ENCODE results near the gene ZNF768.
"Not testable (repeated sequence)": the region's sequence is repeated elsewhere in the genome, so short reads cannot be mapped to it uniquely, and the experiment has no call there.

Gene ZNF768

DNA sequence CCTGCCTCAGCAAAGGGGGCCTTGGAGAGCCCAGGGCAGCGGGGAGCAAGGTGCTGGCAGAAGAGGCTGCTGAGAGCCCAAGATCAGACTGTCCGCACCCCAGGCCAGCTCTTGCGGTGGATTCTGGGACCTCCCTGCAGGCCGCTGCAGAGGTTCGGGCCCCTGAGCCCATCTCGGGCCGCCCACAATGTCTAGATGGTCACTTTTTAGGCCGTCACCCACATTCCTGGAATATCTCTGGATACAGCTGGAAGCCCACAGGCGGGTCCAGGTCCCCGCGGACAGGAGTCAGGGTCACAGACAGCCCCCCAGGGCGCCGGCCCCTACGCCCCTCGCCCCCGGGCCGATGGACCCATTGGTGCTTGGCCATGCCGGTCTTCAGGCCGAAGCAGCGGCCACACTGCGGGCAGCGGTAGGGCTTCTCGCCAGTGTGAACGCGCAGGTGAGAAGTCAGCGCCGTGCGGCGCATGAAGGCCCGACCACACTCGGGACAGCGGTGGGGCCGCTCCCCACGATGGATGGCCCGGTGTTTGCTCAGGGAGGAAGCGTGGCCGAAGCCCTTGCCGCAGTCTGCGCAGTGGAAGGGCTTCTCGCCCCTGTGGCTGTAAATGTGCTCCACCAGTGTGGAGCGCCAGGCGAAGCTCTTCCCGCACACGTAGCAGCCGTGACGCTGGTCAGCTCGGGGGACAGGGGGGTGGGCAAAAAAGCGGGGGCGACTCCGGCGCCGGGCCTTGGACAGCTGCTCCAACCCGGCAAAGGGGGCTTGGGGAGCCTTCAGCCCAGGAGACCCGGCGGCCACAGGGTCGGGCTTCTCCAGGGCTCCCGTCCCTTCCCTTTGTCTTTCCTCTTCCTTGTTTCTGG, 6.1 kb upstream of the ZNF768 start:
- DNase-seq, result no peak

DNA sequence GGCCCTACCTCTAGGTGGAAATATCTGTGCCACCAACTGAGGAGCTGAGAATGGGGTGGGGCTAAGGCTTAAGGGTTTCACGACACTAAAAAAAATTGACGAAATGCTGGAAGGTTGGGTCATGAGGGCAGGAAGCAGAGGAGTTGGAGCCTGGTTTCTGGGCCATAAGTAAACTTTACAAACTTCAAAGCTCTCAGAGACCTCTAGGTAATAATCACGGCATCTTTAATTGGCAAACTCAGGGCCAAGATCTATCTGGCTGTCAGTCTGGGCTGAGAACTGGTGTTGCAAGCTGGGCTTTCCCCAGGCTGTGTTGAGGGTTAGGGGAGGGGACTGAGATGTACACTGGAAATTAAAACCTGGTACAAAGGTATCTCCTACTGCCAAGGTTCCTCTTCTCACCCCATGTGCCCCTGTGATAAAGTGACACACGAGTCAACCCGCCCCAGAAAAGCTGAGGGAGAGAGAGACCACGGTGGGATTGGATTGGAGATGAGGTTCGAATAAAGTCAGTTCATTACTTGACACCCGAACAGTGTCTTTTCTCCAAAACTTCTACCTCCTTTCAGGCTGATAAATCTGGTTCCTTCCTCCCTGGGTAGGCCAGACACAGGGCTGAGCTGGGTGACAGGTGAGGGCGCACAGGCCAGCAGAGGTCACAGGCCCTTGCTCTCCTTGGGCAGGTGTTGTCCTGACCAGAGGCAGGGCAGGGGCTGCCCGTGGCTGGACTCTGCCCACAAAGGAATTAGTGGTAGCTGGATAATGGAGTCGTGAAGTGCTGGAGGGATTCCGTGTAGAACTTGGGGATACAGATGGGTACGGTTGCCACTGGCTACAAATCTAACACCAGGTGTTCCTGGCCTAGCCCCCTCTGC, 4.0 kb upstream of the ZNF768 start:
- DNase-seq, result no peak

- no peak for DNase-seq
These were observed 2.6 kb upstream of the ZNF768 start for GRCh38 chr16:30528799-30529457.

- no peak for DNase-seq
These were observed 1.3 kb upstream of the ZNF768 start for GRCh38 chr16:30527635-30528178.

DNA sequence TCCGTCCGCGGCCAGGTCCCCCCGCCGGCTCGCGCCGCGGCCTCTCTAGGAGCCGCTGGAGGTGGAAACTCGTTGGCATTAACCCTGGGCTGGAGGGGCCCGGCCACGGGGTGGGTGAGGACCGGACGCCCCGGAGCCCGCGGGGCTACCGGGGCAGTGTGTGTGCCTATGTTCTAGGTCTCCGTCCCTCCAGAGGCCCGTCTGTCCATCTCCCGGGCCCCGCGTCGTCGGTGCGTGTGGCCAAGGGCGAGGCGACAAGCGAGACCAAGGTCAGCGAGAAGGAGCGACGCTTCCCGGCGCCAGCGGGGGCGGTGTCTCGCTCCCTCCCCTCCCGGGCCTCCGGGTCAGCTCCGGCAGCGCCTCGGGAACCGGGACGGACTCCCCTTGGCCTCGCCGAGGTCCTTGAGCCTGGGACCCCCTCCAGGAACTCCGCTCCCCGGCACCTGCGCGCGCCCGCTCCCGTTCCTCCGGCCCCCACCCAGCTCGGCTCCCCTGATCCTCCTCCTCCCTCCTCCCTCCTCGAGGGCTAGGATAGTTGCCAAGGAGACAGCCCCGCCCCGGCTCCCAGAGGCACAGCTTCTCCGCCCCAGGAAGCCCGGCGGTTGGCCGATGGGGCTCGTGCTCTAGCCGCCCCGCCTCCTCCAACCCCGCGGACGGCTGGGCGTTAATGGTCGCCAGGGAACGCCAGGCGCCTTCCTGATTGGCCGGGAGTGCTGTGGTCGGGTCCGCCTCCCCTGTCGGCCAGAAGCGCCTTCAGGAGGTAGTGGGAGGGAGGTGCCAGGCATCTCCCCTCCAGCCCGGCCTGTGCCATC, 663 bp upstream of the ZNF768 start:
- DNase-seq, result peak; percentile 85

DNA sequence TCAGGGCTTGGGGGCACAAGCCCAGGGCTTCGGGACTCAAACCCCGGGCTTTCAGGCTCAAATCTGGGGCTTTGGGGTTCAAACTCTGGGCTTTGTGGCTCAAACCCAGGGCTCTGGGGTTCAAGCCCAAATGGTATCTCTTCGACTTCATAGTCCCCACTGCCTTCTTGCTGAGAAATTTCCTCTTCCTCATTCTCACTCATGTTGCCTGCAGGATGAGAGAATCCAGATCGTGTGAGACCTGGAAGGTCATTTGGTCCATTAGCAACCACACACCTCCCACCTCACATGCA, 576 bp downstream of the ZNF768 start:
- DNase-seq, result no peak

DNA sequence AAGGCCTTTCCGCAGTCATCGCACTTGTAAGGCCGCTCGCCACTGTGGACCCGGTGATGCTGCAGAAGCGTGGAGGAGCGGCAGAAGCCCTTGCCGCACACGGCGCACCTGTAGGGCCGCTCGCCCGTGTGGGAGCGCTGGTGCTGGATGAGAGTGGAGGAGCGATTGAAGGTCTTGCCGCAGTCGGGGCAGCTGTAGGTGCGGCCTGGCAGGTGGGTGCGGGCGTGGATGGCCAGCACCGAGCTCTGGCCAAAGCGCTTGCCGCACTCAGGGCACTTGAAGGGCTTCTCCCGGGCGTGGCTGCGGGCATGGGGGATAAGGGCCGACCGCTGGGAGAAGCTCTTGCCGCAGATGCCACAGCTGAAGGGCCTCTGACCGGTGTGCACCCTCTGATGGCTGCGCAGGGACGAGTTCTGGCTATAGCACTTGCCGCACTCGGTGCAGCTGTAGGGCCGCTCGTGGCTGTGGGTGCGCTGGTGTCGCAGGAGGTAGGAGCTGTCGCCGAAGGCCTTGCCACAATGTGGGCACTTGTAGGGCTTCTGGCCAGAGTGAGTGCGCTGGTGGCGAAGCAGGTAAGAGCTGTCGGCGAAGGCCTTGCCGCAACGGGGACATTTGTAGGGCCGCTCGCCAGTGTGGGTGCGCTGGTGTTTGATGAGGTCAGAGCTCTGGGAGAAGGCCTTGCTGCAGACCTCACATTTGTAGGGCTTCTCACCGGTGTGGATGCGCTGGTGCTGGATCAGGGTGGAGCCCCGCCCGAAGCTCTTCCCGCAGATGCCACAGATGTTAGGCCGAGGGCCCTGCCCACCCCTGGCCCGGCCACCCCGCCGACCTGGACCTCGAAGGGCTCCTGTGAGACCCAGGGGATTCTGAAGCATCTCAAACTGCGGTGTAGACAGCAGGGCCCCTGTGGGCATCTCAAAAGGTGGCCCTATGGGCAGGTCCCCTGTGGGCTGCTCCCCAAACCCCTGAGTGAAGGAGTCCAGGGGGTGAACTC, 1.5 kb downstream of the ZNF768 start:
- DNase-seq, result no peak

- DNase-seq, result no peak
These were observed 2.4 kb downstream of the ZNF768 start for GRCh38 chr16:30523768-30524574.

DNA sequence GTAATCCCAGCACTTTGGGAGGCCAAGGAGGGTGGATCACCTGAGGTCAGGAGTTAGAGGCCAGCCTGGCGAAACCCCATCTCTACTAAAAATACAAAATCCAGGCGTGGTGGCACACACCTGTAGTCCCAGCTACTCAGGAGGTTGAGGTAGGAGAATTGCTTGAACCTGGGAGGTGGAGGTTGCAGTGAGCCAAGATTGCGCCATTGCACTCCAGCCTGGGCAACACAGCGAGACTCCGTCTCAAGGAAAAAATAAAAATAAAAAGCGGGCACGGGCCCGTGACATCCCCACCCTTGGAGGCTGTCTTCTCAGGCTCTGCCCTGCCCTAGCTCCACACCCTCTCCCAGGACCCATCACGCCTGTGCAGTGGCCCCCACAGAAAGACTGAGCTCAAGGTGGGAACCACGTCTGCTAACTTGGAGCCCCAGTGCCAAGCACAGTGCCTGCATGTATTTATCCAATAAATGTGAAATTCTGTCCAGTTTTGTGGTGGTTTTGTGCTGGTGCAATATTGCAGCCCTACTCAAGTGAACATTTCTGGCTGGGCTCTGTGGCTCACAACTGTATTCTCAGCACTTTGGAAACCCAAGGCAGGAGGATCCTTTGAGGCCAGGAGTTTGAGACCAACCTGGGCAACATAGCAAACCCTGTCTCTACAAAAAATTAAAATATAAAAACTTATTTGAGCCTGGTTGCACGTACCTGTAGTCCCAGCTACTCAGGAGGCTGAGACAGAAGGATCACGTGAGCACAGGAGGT, 3.5 kb downstream of the ZNF768 start:
- not testable (repeated sequence) for DNase-seq

DNA sequence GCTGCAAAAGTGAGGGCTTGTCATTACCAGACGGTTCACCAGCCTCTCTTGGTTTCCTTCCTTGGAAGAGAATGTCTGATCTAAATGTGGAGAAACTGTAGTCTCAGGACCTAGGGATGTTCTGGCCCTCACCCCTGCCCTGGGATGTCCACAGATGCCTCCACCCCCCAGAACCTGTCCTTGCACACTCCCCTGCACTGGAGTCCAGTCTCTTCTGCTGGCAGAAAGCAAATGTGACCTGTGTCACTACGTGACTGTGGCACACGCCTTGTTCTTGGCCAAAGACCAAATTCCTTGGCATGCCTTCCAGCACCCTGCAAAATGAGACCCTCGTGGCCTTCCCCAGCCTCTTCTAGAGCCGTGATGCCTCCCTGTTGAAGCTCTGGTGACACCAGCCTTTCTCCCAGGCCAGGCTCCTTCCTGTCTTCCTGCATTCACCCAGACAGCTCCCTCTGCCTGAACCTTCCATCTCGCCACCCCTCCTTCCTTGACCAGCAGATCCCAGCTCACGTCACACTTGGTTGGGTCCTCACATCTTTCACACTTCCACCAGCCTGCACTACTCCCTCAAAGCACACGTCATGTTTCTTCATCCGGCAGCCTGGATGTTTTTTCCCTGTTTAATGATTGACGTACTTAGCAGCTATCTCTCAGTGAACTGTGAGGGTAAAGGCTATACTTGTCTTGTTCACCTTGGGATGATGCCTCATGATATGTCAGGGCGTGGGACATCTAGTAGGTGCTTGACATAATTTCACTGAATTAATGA, 4.3 kb downstream of the ZNF768 start:
- DNase-seq, result no peak

DNA sequence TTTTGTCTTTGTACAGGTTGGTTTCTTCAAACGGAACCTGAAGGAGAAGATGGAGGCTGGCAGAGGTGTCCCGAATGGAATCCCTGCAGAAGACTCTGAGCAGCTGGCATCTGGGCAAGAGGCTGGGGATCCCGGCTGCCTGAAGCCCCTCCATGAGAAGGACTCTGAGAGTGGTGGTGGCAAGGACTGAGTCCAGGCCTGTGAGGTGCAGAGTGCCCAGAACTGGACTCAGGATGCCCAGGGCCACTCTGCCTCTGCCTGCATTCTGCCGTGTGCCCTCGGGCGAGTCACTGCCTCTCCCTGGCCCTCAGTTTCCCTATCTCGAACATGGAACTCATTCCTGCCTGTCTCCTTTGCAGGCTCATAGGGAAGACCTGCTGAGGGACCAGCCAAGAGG, 4.9 kb downstream of the ZNF768 start:
- DNase-seq, result no peak

GRCh38 chr16:30519120-30520049, 7.0 kb downstream of the ZNF768 start:
- no peak for DNase-seq

DNA sequence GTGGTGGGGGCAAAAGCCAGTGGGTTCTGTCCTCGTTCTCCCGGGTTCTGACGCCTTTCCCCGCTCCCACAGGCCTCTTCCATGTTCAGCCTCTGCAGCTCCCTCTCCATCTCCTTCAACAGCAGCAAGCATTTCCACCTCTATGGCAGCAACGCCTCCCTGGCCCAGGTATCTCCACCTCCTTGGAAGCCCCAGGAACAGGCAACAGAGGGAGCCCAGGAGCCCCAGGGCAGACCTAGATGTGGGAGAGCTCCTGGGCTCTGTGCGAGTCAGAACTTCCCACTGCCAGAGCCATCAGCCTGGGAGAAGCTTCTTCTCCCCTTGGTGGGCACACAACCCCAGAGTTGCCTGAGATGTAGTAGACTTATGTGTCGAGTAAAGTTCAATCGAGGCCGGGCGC, 7.8 kb downstream of the ZNF768 start:
- no peak for DNase-seq

GRCh38 chr16:30515275-30515674, 11.1 kb downstream of the ZNF768 start:
- no peak for DNase-seq

DNA sequence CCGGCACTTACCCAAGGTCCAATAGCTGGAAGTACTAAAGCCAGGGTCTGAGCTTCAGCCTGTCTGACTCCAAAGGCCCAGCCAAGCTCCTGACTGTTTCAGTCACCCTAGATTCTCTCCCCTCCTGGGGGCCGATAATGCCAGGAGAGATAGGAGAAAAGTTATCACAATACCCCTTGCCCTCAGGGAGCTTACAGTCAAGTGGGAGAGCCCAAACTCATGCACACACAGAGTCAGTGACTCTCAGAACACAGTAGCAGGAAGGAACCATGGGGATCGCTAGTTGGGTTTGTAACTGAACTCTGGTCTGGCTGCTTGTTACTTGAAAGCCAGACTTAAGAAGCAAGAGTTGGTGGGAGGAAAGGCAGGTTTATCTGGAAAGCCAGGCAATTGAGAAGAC, 14.9 kb downstream of the ZNF768 start:
- DNase-seq, result no peak

- no peak for DNase-seq
These were observed 15.9 kb downstream of the ZNF768 start for GRCh38 chr16:30510376-30510938.

- DNase-seq, result no peak
These were observed 17.1 kb downstream of the ZNF768 start for GRCh38 chr16:30509081-30509765.

Data from activated T-cell treated with anti-CD3 and anti-CD28 coated beads, Interleukin-2, amount 50 U/mL, for 1 hour (primary cell).